HEK293T (cell line): ENCODE data around the gene PRKCH.

ENCODE experiments used
- ELF4 ChIP-seq: fragments of 450-650 bp; IDR thresholded peaks from 2 replicates; pipeline ENCODE4 v1.6.1; 2017; ENCODE audit warnings: antibody characterized with exemption
- FOXA1 ChIP-seq: fragments of 450-650 bp; IDR thresholded peaks from 2 replicates; pipeline ENCODE4 v1.6.1; 2016; ENCODE audit warnings: mild to moderate bottlenecking
- NFRKB ChIP-seq: fragments of 450-650 bp; IDR thresholded peaks from 2 replicates; pipeline ENCODE4 v1.6.1; 2016; ENCODE audit warnings: mild to moderate bottlenecking, moderate library complexity
- SP1 ChIP-seq: fragments of 450-650 bp; IDR thresholded peaks from 2 replicates; pipeline ENCODE4 v1.6.1; 2017
- TARDBP ChIP-seq: fragments of 450-650 bp; IDR thresholded peaks from 2 replicates; pipeline ENCODE4 v1.6.1; 2016

DNA sequence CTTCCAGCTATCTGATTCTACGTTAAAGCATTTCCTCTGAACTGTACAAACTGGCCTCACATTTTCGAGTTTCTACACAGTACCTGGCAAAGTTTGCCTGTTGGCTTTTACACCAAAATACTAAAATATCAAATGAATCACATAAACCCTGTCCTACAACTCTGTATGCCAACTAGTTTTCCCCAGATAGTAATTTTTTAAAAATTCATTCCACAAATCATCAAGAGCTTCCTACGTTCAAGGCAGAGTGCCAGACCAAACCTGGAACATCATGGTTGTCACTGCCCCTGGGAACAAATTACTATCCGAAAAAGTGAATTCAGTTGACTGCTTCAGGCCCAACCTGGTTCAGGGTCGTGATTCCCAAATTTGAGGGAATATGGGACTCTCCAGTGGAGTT is 42.3 kb upstream of the PRKCH start:
- TF ChIP-seq TARDBP (no peak), SP1 (no peak), NFRKB (no peak), ELF4 (no peak), FOXA1 (no peak)
